HepG2 (cell line): ENCODE results near the gene CDYL. TPM values are rescaled to one million over a fixed set of nuclear protein-coding genes. Genes with fewer than 3 reads are reported as not detected.

Source experiments
- ATAC-seq: fragments of 200-7000 bp; cut with Tn5 transposase; 3 replicates; pipeline ENCODE4 v1.9.1; 2020; ENCODE audit warnings: mild to moderate bottlenecking, moderate library complexity
- BruUV-seq: library from RNA; stranded (reverse); fragments of 400-500 nt; replicated peaks from 2 replicates; lab custom pipeline; 2021; lab: Mats Ljungman, UMichigan
- CTCF ChIA-PET: fragments of 300-600 bp; formaldehyde crosslinking; extraction: SDS; loops from one replicate; lab custom pipeline; 2021; ENCODE audit warnings: low total read pairs, inconsistent platforms, low intra/inter-chr PET ratio; lab: Yijun Ruan, JAX
- POLR2A ChIA-PET: fragments of 350-600 bp; sonication (Branson Sonifier 250); formaldehyde crosslinking; loops from one replicate; lab custom pipeline; 2020; ENCODE audit warnings: antibody characterized with exemption, inconsistent platforms; lab: Yijun Ruan, JAX
- DNase-seq: peaks from one replicate; pipeline ENCODE4 v3.0.0-alpha.2; 2015; ENCODE audit warnings: low spot score
- FAIRE-seq: peaks from 3 replicates; lab custom pipeline; 2011; peaks lifted over from hg19 to GRCh38; lab: Jason Lieb, UNC
- H2AFZ ChIP-seq: one replicate; pipeline ENCODE4 v1.6.1; 2011; ENCODE audit warnings: low read length, inconsistent platforms
- H3K27ac ChIP-seq: fragments of 300-600 bp; 3 replicates; pipeline ENCODE4 v1.8.0; 2011; ENCODE audit warnings: mixed run types, mild to moderate bottlenecking, mixed read lengths, low read length, inconsistent platforms; ENCODE audit not compliant: insufficient read depth; ENCODE audit errors: extremely low read length
- H3K27me3 ChIP-seq, 2 experiments: fragments of 200-600 bp in 1 of 2; 2 replicates in 1 of 2; 3 replicates in 1 of 2; pipeline versions ENCODE4 v1.6.0 to v1.8.0; 2011; ENCODE audit warnings: low read length in 2 of 2, mild to moderate bottlenecking in 2 of 2, moderate library complexity in 2 of 2, inconsistent platforms in 1 of 2; ENCODE audit not compliant: insufficient read depth in 2 of 2, control insufficient read depth in 1 of 2
- H3K36me3 ChIP-seq, 2 experiments: fragments of 200-600 bp in 1 of 2; replicated peaks in 1 of 2; 2 replicates in 1 of 2; 3 replicates in 1 of 2; pipeline versions ENCODE4 v1.5.1 to v1.8.0; 2011; ENCODE audit warnings: low read length in 2 of 2, inconsistent platforms in 1 of 2; ENCODE audit not compliant: insufficient read depth in 2 of 2, control insufficient read depth in 1 of 2
- H3K4me1 ChIP-seq: 2 replicates; pipeline ENCODE4 v1.5.1; 2012; ENCODE audit warnings: low read length, inconsistent platforms; ENCODE audit not compliant: insufficient read depth
- H3K4me2 ChIP-seq: 2 replicates; pipeline ENCODE4 v1.6.0; 2011; ENCODE audit warnings: low read depth, low read length, inconsistent platforms
- H3K4me3 ChIP-seq, 3 experiments: fragments of 200-600 bp in 1 of 3; sonication (generic), shearing (Covaris generic) in 1 of 3; replicated peaks in 1 of 3; 2 replicates each; pipeline ENCODE4 v1.5.1; 2011 to 2016; ENCODE audit warnings: low read length in 3 of 3, inconsistent platforms in 2 of 3, low read depth in 2 of 3, mild to moderate bottlenecking in 2 of 3, control low read depth in 1 of 3, mixed read lengths in 1 of 3; ENCODE audit not compliant: insufficient read depth in 1 of 3
- H3K79me2 ChIP-seq: one replicate; pipeline ENCODE4 v1.6.1; 2011; ENCODE audit warnings: low read length, inconsistent platforms; ENCODE audit not compliant: insufficient read depth
- H3K9ac ChIP-seq: 2 replicates; pipeline ENCODE4 v1.6.0; 2011; ENCODE audit warnings: mild to moderate bottlenecking, low read depth, low read length, inconsistent platforms; ENCODE audit not compliant: insufficient read depth
- H3K9me3 ChIP-seq: 2 replicates; pipeline ENCODE4 v1.5.1; 2012; ENCODE audit warnings: mild to moderate bottlenecking, low read length
- H4K20me1 ChIP-seq: 2 replicates; pipeline ENCODE4 v1.6.0; 2011; ENCODE audit warnings: inconsistent platforms, mild to moderate bottlenecking, low read length, moderate library complexity; ENCODE audit not compliant: insufficient read depth
- ARNTL ChIP-seq: sonication (generic); formaldehyde crosslinking; IDR thresholded peaks from 2 replicates; pipeline ENCODE4 v1.4.0; 2020; ENCODE audit warnings: mild to moderate bottlenecking, missing genetic modification reagents
- KDM6A ChIP-seq: IDR thresholded peaks from 2 replicates; pipeline ENCODE4 v1.6.1; 2016; ENCODE audit warnings: low read depth
- KLF13 ChIP-seq: sonication (generic); formaldehyde crosslinking; IDR thresholded peaks from 2 replicates; pipeline ENCODE4 v1.4.0; 2020; ENCODE audit warnings: mild to moderate bottlenecking, missing genetic modification reagents
- LRRFIP1 ChIP-seq: sonication (generic); formaldehyde crosslinking; conservative IDR thresholded peaks from 2 replicates; pipeline ENCODE4 v1.4.0; 2020; ENCODE audit warnings: missing genetic modification reagents
- REL ChIP-seq: sonication (generic); formaldehyde crosslinking; conservative IDR thresholded peaks from 2 replicates; pipeline ENCODE4 v1.8.0; 2022; ENCODE audit warnings: mild to moderate bottlenecking, missing genetic modification reagents, moderate library complexity
- U2AF2 ChIP-seq: fragments of 200-400 bp; formaldehyde crosslinking; IDR thresholded peaks from 2 replicates; pipeline ENCODE4 v1.6.1; 2017; ENCODE audit warnings: low read depth, mild to moderate bottlenecking, low read length
- ZBTB2 ChIP-seq: sonication (generic); formaldehyde crosslinking; IDR thresholded peaks from 2 replicates; pipeline ENCODE4 v1.8.0; 2022; ENCODE audit warnings: low read depth, missing genetic modification reagents
- ZNF317 ChIP-seq: sonication (generic); formaldehyde crosslinking; IDR thresholded peaks from 2 replicates; pipeline ENCODE4 v1.5.0; 2020; ENCODE audit warnings: mild to moderate bottlenecking, missing genetic modification reagents
- ZNF44 ChIP-seq: sonication (generic); formaldehyde crosslinking; IDR thresholded peaks from 2 replicates; pipeline ENCODE4 v1.5.1; 2020; ENCODE audit warnings: mild to moderate bottlenecking, missing genetic modification reagents
- ZNF781 ChIP-seq: sonication (generic); formaldehyde crosslinking; IDR thresholded peaks from 2 replicates; pipeline ENCODE4 v1.5.1; 2020; ENCODE audit warnings: borderline replicate concordance, mild to moderate bottlenecking, missing genetic modification reagents; ENCODE audit errors: not compliant biosample characterization
- WGBS: methylation state at CpG from one replicate; pipeline ENCODE4 v1.1.6; 2017; ENCODE audit warnings: low lambda C conversion rate; 5-methylcytosine and 5-hydroxymethylcytosine counted together
- in situ Hi-C: cut with HindIII; loops from 2 replicates; pipeline ENCODE4 v1.10.0; 2017; ENCODE audit warnings: low pct_unique_long_range_greater_than_20kb; ENCODE audit not compliant: extremely low pct_ligation_motif_present
- intact Hi-C: fragments of 100-400 bp; cut with micrococcal nuclease; formaldehyde crosslinking; loops from one replicate; pipeline ENCODE4 v1.10.0; 2022; ENCODE audit not compliant: unreplicated experiment
- polyA plus RNA-seq, 8 experiments: library from polyadenylated mRNA; depleted of rRNA in 3 of 8; stranded (reverse) in 7 of 8; unstranded in 1 of 8; fragments of >200 nt; fragmentation: Illumina TruSeq in 4 of 8; extraction: Trizol in 4 of 8; gene quantifications; 2 replicates each; pipeline versions ENCODE4 v1.2.1 to v1.2.3, GENCODE V29; 2011 to 2016; ENCODE audit warnings: low read depth in 4 of 8, missing spikeins in 1 of 8, mixed read lengths in 1 of 8; ENCODE audit not compliant: insufficient read depth in 1 of 8
- total RNA-seq, 5 experiments: library from RNA; depleted of rRNA; stranded (reverse); fragments of >200 nt; fragmentation: Illumina TruSeq; extraction: Trizol; gene quantifications; 2 replicates each; pipeline ENCODE4 v1.2.3, GENCODE V29; 2016; ENCODE audit warnings: low read depth in 1 of 5
- TF ChIP-seq, protein P1 (sequence below), 2 experiments: fragments of 450-650 bp in 1 of 2; sonication (generic) in 1 of 2; formaldehyde crosslinking; IDR thresholded peaks; 2 replicates each; pipeline versions ENCODE4 v1.5.0 to v1.8.0; 2020 to 2022; ENCODE audit warnings: mild to moderate bottlenecking in 1 of 2, missing genetic modification reagents in 1 of 2
- TF ChIP-seq, protein P2 (sequence below): sonication (generic); formaldehyde crosslinking; IDR thresholded peaks from 2 replicates; pipeline ENCODE4 v1.4.0; 2020; ENCODE audit warnings: missing genetic modification reagents, borderline replicate concordance
- TF ChIP-seq, protein P3 (sequence below): sonication (generic); formaldehyde crosslinking; IDR thresholded peaks from 2 replicates; pipeline ENCODE4 v1.4.0; 2020; ENCODE audit warnings: missing genetic modification reagents, mild to moderate bottlenecking, borderline replicate concordance

CDYL gene
- total and polyA plus RNA-seq, 2 of the 13 experiments (the other 11 are each of a cell fraction or from before 2014, with no cell fraction given), result 22.8 to 105 TPM

DNA sequence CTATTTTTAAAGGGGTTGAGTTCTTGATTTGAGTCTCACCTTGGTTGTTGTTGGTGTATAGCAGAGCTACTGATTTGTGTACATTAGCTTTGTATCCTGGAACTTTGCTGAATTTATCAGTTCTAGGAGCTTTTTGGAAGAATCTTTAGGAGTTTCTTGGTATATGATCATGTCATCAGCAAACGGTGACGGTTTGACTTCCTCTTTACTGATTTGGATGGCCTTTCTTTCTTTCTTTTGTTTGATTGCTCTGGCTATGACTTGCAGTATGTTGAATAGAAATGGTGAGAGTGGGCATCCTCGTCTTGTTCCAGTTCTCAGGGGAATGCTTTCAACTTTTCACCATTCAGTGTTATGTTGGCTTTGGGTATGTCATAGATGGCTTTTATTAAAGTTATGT lies 64.0 kb downstream of the CDYL start:
- BruUV-seq, result no TSS peak
- peaks cover 52% of the 10 kb centered on the region for H3K79me2 ChIP-seq
- POLR2A ChIA-PET, result no interaction called here
- no peaks in the 10 kb centered on the region for H3K27me3 ChIP-seq
- no peak overlapping the region for H3K9ac ChIP-seq
- ATAC-seq (no peak), DNase-seq (no peak), FAIRE-seq (no peak)
- no peak overlapping the region for H3K4me3 ChIP-seq
- H3K9me3 ChIP-seq, result peaks cover 16% of the 10 kb centered on the region; the same call in 1 of the 2 replicates
- 97% methylated on average over 3 of the region's 3 CpGs for WGBS
- CTCF ChIA-PET, result no interaction called here
- peaks cover 17% of the 10 kb centered on the region for H3K4me1 ChIP-seq
- no peak overlapping the region for H2AFZ ChIP-seq
- in situ Hi-C loops, result no loop called here
- no peaks in the 10 kb centered on the region for H3K36me3 ChIP-seq
- no peak overlapping the region for H3K27ac ChIP-seq
- no peak overlapping the region for H3K4me2 ChIP-seq
- intact Hi-C loops, result no loop called here
- peaks cover 8% of the 10 kb centered on the region for H4K20me1 ChIP-seq
- no peak for TF ChIP-seq ARNTL (CRISPR knock-in tag)
- TF ChIP-seq U2AF2, result no peak
- TF ChIP-seq, protein P1, sequence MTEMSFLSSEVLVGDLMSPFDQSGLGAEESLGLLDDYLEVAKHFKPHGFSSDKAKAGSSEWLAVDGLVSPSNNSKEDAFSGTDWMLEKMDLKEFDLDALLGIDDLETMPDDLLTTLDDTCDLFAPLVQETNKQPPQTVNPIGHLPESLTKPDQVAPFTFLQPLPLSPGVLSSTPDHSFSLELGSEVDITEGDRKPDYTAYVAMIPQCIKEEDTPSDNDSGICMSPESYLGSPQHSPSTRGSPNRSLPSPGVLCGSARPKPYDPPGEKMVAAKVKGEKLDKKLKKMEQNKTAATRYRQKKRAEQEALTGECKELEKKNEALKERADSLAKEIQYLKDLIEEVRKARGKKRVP (CRISPR knock-in tag; IDR thresholded peaks at IDR 0.05), result no peak
- TF ChIP-seq ZBTB2, result no peak
- TF ChIP-seq KLF13, result no peak
- TF ChIP-seq, protein P2, sequence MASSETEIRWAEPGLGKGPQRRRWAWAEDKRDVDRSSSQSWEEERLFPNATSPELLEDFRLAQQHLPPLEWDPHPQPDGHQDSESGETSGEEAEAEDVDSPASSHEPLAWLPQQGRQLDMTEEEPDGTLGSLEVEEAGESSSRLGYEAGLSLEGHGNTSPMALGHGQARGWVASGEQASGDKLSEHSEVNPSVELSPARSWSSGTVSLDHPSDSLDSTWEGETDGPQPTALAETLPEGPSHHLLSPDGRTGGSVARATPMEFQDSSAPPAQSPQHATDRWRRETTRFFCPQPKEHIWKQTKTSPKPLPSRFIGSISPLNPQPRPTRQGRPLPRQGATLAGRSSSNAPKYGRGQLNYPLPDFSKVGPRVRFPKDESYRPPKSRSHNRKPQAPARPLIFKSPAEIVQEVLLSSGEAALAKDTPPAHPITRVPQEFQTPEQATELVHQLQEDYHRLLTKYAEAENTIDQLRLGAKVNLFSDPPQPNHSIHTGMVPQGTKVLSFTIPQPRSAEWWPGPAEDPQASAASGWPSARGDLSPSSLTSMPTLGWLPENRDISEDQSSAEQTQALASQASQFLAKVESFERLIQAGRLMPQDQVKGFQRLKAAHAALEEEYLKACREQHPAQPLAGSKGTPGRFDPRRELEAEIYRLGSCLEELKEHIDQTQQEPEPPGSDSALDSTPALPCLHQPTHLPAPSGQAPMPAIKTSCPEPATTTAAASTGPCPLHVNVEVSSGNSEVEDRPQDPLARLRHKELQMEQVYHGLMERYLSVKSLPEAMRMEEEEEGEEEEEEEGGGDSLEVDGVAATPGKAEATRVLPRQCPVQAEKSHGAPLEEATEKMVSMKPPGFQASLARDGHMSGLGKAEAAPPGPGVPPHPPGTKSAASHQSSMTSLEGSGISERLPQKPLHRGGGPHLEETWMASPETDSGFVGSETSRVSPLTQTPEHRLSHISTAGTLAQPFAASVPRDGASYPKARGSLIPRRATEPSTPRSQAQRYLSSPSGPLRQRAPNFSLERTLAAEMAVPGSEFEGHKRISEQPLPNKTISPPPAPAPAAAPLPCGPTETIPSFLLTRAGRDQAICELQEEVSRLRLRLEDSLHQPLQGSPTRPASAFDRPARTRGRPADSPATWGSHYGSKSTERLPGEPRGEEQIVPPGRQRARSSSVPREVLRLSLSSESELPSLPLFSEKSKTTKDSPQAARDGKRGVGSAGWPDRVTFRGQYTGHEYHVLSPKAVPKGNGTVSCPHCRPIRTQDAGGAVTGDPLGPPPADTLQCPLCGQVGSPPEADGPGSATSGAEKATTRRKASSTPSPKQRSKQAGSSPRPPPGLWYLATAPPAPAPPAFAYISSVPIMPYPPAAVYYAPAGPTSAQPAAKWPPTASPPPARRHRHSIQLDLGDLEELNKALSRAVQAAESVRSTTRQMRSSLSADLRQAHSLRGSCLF (CRISPR knock-in tag), result no peak
- TF ChIP-seq ZNF317 (CRISPR knock-in tag), result no peak
- no peak for TF ChIP-seq REL (CRISPR knock-in tag)
- TF ChIP-seq KDM6A (CRISPR knock-in tag), result no peak
- no peak for TF ChIP-seq LRRFIP1 (CRISPR knock-in tag)
- TF ChIP-seq ZNF44, result no peak
- TF ChIP-seq, protein P3, sequence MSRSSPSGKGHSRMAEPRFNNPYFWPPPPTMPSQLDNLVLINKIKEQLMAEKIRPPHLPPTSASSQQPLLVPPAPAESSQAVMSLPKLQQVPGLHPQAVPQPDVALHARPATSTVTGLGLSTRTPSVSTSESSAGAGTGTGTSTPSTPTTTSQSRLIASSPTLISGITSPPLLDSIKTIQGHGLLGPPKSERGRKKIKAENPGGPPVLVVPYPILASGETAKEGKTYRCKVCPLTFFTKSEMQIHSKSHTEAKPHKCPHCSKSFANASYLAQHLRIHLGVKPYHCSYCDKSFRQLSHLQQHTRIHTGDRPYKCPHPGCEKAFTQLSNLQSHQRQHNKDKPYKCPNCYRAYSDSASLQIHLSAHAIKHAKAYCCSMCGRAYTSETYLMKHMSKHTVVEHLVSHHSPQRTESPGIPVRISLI (CRISPR knock-in tag), result no peak
- no peak for TF ChIP-seq ZNF781 (CRISPR knock-in tag)
